ENCODE results near the gene SP3.

Gene SP3

GRCh38 chr2:173884025-173884802, 81.0 kb downstream of the SP3 start:
- DNase-seq = peak; percentile 32

DNA sequence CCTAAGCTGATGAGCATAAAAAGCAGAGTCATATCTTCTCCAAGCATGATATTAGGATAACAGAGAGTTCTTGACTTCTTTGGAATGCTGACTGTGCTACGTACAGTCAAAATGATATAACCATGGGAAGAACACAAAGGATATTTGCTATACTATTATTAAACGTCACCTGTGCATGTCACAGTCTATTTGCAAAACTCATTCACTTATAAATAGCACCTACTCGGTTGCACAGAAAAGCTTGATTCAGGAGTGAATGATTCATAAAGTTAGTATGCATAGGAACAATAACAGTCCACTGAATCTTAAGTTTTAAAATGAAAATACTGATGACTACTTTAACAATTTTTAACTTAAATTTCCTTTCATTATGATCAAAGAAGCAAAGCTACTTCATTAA, 83.3 kb downstream of the SP3 start:
- no peak for DNase-seq

DNA sequence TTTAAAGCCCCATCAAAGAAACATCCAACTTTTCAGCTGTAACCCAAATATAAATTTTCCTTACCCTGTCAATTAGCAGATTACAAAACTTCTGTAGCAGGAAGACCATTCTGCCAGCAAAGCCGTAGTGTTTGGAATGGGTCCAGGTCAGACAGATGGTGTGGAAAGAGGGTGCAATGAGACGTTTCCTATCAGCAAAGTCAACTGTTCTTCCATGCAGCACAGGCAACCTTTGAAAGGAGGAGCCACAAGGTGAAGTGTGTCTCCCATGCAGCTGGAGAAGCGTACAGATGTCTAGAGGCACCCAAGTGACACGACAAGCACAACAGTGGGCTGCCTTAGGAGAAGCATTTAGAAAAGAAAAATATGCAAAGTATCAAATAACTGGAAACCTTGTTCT, 83.7 kb downstream of the SP3 start:
- peak; percentile 29 for DNase-seq

DNA sequence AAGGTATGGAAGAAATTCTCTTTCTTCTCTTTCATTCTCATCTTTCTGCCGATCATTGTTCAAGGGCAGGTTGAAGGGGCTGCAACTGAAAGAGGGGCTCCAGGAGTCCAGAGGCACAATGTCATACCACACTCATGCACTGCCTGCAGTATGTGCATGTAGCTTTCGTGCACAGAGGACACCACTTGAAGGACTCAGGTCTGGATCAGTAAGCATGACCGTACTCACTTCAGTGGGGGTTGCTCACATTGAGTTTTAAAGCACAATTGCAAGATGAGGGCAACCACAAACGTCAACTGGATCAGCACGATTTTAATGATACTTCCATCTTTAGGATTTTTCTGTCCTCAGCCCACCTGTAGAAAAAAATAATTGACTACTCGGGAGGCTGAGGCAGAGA, 84.6 kb downstream of the SP3 start:
- no peak for DNase-seq

DNA sequence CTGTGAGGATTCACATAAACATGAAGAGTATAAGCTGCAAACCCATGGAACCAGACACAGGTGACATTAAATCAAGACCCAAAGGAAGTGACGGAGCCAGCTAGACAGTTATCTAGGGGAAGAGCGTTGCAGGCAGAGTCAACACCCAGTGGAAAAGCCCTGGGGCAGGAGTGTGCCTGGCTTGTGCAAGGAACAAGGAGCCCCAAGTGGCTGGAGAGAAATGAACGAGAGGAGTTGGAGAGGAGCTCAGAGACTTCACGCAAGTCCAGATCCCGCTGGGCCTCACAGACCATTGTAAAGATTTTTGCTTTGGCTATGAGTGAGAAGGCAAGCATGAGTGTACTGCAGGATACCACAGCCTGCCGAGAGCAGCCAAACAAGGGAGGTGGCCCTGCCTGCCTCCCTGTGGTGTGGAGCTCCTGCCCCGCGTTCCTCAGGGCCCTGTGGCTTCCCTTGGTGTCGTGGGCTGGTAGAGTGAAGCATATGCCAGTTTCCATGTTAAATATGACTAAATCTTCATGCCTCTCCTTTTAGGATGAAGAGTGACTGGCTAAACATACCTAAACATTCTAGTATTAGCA, 88.2 kb downstream of the SP3 start:
- no peak for DNase-seq

DNA sequence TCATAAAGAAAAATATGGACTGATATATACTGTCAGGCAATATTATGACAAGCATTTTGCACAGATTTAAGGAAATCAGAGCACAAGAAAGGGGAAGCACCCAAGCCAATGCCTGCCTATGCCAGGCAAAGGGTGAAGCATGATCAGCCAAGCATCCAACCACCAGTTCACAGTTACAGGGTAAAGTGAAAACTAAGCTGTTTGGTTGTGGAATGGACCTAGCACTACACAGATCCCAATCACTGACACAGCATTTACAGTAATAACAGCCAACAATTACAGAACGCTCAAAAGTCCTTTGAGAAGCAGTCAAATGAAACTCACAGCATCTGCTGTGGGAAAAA, 90.3 kb downstream of the SP3 start:
- DNase-seq = no peak

DNA sequence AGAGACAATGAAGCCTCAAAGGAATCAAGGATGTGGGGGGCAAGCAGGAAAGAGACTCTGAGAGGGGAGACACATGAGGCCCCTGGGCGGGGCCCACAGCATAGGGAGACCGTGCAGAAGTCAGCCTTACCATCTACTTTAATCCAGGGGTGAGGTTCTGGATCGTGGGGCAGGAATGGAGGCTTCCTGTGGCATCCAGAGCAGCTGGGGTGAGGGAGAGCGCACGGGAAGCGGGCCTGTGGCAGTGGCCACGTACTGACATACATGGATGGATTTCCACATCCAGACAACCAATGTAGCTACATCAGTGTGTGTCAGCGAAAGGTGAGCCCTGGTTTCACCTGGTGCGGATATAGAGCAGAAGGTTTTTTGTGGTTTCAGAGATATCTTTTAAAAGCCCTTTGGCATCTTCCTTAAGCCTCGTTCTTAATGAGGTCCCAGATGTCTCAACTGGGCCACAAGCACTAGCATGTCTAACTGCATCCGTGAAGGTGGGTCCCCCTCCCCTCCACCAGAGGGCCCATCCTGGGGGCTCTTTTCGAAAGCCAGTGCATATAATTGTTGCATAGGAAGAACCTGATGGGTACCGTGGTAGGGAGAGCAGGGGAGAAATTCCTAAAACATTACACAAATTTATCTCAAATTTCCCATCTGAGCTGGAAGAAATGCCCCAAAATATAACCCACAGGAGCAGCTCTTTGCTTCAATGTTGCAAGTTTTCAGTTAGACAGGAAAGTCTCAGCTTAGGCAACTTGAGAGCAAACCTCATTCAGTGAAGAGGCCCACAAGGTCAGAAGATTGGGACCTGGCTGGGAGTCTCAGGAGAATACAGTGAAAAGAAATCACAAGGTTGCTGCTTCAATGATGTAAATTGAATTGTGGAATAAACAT, 90.9 kb downstream of the SP3 start:
- no peak for DNase-seq

- no peak for DNase-seq
Measured at GRCh38 chr2:173872714-173873113, 92.5 kb downstream of the SP3 start.

- no peak for DNase-seq
Measured at GRCh38 chr2:173869244-173870229, 95.6 kb downstream of the SP3 start.

GRCh38 chr2:173868406-173868805, 96.8 kb downstream of the SP3 start:
- no peak for DNase-seq

DNA sequence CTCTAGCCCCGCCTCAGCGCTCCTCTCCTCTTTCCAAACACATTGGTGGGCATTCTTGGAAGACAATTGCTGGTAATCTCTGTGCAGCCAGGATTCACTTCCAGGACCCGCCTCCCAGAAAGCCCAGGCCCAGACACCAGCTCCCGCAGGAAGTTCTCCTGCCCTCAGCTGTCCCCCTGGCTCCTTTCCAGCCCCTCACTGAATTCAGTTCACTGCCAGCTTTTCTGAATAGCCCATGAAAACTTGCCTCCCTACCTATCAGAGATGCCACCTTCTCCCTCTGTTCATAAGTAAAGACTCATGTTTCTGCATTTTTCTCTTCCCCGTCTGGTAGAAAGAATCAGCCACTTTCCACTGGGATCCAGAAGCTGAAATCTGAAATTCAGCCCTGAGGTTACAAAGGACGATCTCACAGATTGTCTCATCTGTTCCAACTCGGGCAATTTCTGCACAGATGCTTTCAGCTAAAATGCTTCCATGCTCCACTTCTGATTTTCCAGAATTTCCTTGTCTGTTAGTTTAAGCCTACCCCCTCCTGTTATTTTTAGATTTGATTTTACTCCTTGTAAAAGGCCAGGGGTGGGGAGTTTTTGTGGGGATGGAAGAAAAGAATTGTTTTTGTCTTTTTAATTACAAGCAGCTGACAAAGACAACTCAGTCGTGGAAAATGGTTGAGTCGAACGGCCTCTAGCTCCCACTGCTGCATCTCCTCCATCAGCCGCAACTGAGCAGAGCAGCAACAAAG, 98.1 kb downstream of the SP3 start:
- DNase-seq = peak; percentile 10

DNA sequence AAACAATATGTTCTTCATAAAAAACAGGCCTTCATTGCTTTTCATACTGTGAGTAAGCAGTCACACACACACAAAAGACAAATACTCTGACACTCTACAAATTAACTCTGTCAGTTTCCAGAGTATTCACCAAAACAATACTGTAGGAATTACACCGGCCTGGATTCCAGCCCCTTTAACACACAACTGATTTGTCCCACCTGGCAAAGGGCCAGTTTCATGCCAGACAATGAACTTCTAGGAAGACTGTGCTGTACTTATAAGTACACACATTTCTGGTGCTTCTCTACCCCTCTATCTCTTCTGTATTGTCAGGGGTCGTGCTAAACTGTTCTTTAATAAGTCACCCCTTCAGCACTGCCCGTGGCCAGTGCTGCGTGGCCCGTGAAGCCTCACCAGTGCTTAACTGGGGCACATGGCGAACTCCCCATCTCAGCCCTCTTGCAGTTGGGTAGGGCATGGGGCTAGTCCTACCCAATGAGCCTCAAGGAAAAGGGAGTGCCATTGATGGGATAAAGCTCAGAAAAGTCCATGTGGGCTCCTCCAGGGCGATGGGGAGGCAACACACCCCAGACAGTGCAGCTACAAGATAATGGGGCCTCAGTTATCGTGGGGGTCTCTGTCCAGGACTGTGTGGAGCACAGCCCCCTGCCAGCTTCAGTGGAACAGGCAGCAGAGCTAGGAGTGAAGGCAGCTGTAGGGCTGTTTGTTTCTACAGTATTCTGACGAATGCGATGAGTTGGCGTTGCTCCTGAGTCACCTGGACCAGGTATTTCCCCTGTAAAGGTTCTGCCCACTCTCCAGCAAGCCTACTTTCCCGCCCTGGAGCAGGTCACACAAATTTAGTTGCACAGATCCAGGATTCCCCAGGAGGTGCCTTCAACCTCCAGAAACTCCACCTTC, 99.0 kb downstream of the SP3 start:
- no peak for DNase-seq

- DNase-seq = no peak
Measured at GRCh38 chr2:173862612-173863217, 102.5 kb downstream of the SP3 start.

DNA sequence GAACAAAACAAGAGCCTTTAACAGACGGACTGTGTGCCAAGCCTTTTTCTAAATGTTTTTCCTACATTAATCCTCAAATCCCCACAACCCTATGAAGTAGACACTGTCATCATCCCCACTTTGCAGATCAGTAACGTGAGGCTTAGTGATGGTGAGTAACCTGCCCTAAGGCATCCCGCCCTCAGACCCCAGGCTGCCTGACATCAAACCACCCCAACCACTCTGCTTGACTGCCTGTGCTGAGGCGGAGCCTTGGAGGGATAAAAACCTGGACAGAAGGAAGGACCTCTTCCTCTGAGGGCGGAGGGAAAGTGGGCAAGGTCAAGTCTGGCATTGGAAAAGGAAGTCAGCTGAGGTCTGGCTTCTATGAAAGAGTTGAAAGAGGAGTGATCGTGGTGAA, 104.6 kb downstream of the SP3 start:
- DNase-seq = no peak

DNA sequence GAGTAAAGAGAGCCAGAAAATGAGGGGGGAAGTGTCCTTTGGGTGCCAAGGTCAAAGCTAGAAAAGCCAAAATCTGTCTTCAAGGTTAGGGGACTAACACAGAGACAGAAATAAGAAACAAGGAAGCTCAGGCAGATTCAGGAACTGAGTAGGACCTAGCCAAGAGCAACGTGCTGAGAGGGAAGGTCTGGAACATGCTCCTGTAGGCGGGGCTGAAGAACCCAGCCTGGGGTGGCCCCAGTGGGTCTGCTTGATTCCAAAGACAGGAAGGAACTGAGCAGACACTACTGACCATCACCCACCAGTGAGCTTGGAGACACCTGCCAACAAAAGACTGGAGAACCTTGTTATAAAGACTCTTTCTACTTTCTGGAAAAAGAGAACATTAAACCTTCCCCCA, 105.1 kb downstream of the SP3 start:
- no peak for DNase-seq

- no peak for DNase-seq
Measured at GRCh38 chr2:173858291-173858731, 106.9 kb downstream of the SP3 start.
